ENCODE measurements around the gene ASXL1. TPM values are rescaled to one million over a fixed set of nuclear protein-coding genes. Genes with fewer than 3 reads are reported as not detected.

ASXL1 gene
- total and polyA plus RNA-seq, 9 of the 15 experiments (the other 6 are each of a cell fraction or from before 2014, with no cell fraction given): 6.5 to 65.3 (median 32.3) TPM

DNA sequence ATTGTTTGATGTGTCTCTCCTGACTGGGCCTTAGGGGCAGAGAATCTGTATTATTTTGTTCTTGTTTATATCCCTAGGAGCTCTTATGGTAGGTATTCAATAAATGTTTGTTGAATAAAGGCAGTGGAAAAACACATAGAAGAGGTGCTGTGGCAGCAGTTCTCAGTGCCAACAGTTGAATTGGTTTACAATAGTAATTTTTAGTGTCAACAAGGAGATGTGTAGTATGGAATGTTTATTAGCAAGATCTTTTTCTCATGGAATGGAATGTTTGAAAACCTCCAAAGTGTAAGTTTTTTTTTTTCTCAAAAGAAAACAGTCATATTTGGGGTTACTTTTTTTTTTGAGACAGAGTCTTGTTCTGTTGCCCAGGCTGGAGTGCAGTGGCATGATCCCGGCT lies 28.0 kb downstream of the ASXL1 start:
- CTCF ChIA-PET (ENCODE audit: low intra/inter-chr PET ratio): interaction anchor here (0.6 kb wide), 1 partner anchor 212 kb away, joined by 6 read pairs; no protein-coding TSS in a partner anchor
- BruUV-seq (replicated peaks): no TSS peak
- peaks cover 25% of the 10 kb centered on the region; the same call in 2 of the 3 replicates for H3K36me3 ChIP-seq (ENCODE audit: control insufficient read depth, insufficient read depth, low read length)
- TF ChIP-seq HDAC6 (IDR thresholded peaks at IDR 0.05; ENCODE audit: low read depth, low read length) (no peak), E2F4 (CRISPR knock-in tag; IDR thresholded peaks at IDR 0.05; ENCODE audit: low read depth) (no peak), KDM2B (CRISPR knock-in tag; IDR thresholded peaks at IDR 0.05) (no peak)
- 100% methylated on average over 1 of the region's 1 CpG for WGBS (ENCODE audit: insufficient coverage, low coverage, missing lambda C conversion rate)
- POLR2A ChIA-PET: interaction anchor here (0.6 to 1.4 kb wide), 7 partner anchors 9 to 29 kb away, joined by 3 to 6 read pairs (median 3); no protein-coding TSS in a partner anchor
- FAIRE-seq: no peak
- 0 out of 5 replicates have a peak, but pooled peaks cover 0 to 5% of the 10 kb centered on the region in 2 experiments for H3K4me1 ChIP-seq (replicated peaks in 1 of 2; ENCODE audit: control insufficient read depth in 2 of 2, insufficient read depth in 2 of 2, low read length in 2 of 2)
- H3K9me1 ChIP-seq (ENCODE audit: control insufficient read depth, insufficient read depth, low read length): no peaks in the 10 kb centered on the region
- no peak for DNase-seq (ENCODE audit: extremely low read depth in 1 of 4, low spot score in 3 of 4)
- H3K9ac ChIP-seq (ENCODE audit: insufficient read depth in 1 of 2, low read depth in 2 of 2, low read length in 2 of 2): no peak overlapping the region
- H3K9me3 ChIP-seq (replicated peaks; ENCODE audit: control insufficient read depth, insufficient read depth, low read depth, low read length): no peaks in the 10 kb centered on the region
- no peak overlapping the region for H3K27ac ChIP-seq (ENCODE audit: extremely low read depth, low read depth, low read length)
- H3K4me3 ChIP-seq: no peak overlapping the region
- intact Hi-C loops (cut with micrococcal nuclease): no loop called here
- no peak overlapping the region for H3K4me2 ChIP-seq (ENCODE audit: insufficient read depth, low read length)
- in situ Hi-C loops (cut with MboI): no loop called here
- H4K20me1 ChIP-seq (replicated peaks; ENCODE audit: control insufficient read depth, insufficient read depth, low read length): peaks cover 3% of the 10 kb centered on the region; the same call in 1 of the 2 replicates
- H3K79me2 ChIP-seq (ENCODE audit: control insufficient read depth, insufficient read depth, low read length): peaks cover 48% of the 10 kb centered on the region
- H2AFZ ChIP-seq (ENCODE audit: low read depth, low read length): no peak overlapping the region
- no peak for ATAC-seq
- no peaks in the 10 kb centered on the region for H3K27me3 ChIP-seq (ENCODE audit: control insufficient read depth in 2 of 2, insufficient read depth in 2 of 2, low read length in 2 of 2)

DNA sequence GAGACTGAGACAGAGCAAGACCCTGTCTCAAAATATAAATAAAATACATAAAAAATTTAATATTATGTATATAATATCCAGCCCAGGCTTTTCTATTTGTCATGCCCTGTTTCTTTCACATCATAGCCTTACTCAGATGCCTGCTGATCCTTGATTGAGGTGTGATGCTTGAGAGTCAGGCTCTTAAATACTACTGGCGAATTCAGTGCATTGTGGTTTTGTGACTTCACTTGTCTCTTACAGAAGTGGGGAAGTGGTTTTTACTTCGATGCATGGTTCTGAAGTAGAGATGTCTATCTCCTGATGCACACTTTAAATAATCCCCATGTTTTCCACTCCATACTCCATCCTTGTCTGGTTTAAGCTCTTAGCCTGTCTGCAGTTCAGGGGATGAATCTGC lies 29.1 kb downstream of the ASXL1 start:
- ATAC-seq (no peak; the same call in 2 of the 3 replicates), DNase-seq (ENCODE audit: extremely low read depth in 1 of 4, low spot score in 3 of 4) (no peak), FAIRE-seq (no peak)
- no peaks in the 10 kb centered on the region for H3K27me3 ChIP-seq (ENCODE audit: control insufficient read depth in 2 of 2, insufficient read depth in 2 of 2, low read length in 2 of 2)
- BruUV-seq (replicated peaks): no TSS peak
- POLR2A ChIA-PET: interaction anchor here (0.7 to 1.1 kb wide), 2 partner anchors 14 to 25 kb away, joined by 3 read pairs; no protein-coding TSS in a partner anchor
- no peak overlapping the region for H3K4me3 ChIP-seq
- H3K27ac ChIP-seq (ENCODE audit: extremely low read depth, low read depth, low read length): no peak overlapping the region
- H4K20me1 ChIP-seq (replicated peaks; ENCODE audit: control insufficient read depth, insufficient read depth, low read length): peaks cover 3% of the 10 kb centered on the region; the same call in 1 of the 2 replicates
- peaks cover 0 to 5% of the 10 kb centered on the region in 2 experiments; a peak in 1 of 5 replicates for H3K4me1 ChIP-seq (replicated peaks in 1 of 2; ENCODE audit: control insufficient read depth in 2 of 2, insufficient read depth in 2 of 2, low read length in 2 of 2)
- peaks cover 28% of the 10 kb centered on the region; the same call in 2 of the 3 replicates for H3K36me3 ChIP-seq (ENCODE audit: control insufficient read depth, insufficient read depth, low read length)
- CTCF ChIA-PET (ENCODE audit: low intra/inter-chr PET ratio): no interaction called here
- intact Hi-C loops (cut with micrococcal nuclease) (no loop called here), in situ Hi-C loops (cut with MboI) (no loop called here)
- H3K9ac ChIP-seq (ENCODE audit: insufficient read depth in 1 of 2, low read depth in 2 of 2, low read length in 2 of 2): no peak overlapping the region
- WGBS (ENCODE audit: insufficient coverage, low coverage, missing lambda C conversion rate): 21% methylated on average over 2 of the region's 2 CpGs
- no peaks in the 10 kb centered on the region for H3K9me1 ChIP-seq (ENCODE audit: control insufficient read depth, insufficient read depth, low read length)
- TF ChIP-seq, protein P1, sequence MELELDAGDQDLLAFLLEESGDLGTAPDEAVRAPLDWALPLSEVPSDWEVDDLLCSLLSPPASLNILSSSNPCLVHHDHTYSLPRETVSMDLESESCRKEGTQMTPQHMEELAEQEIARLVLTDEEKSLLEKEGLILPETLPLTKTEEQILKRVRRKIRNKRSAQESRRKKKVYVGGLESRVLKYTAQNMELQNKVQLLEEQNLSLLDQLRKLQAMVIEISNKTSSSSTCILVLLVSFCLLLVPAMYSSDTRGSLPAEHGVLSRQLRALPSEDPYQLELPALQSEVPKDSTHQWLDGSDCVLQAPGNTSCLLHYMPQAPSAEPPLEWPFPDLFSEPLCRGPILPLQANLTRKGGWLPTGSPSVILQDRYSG (tag; conservative IDR thresholded peaks at IDR 0.05; ENCODE audit: low read depth): no peak
- no peak for TF ChIP-seq RBM22 (IDR thresholded peaks at IDR 0.05; ENCODE audit: low read depth, low read length, poor library complexity, severe bottlenecking)
- TF ChIP-seq CTBP1 (IDR thresholded peaks at IDR 0.05; ENCODE audit: borderline replicate concordance): peak; percentile 12; the same call in 1 of the 2 replicates
- peak; percentile 71; the same call in 1 of the 2 replicates for TF ChIP-seq SPI1 (IDR thresholded peaks at IDR 0.05; ENCODE audit: borderline replicate concordance, low read depth, low read length)
- TF ChIP-seq, protein P2, sequence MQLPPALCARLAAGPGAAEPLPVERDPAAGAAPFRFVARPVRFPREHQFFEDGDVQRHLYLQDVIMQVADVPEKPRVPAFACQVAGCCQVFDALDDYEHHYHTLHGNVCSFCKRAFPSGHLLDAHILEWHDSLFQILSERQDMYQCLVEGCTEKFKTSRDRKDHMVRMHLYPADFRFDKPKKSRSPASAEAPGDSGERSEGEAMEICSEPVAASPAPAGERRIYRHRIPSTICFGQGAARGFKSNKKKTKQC (CRISPR knock-in tag; IDR thresholded peaks at IDR 0.05): no peak
- peak; percentile 19; the same call in 1 of the 2 replicates for TF ChIP-seq ESRRA (IDR thresholded peaks at IDR 0.05; ENCODE audit: borderline replicate concordance, low read depth)
- no peak for TF ChIP-seq ZNF76 (CRISPR knock-in tag; IDR thresholded peaks at IDR 0.05; ENCODE audit: borderline replicate concordance)
- TF ChIP-seq ZBED1 (IDR thresholded peaks at IDR 0.05): no peak
- TF ChIP-seq TRIM28 (IDR thresholded peaks at IDR 0.05): no peak
- H3K9me3 ChIP-seq (replicated peaks; ENCODE audit: control insufficient read depth, insufficient read depth, low read depth, low read length): no peaks in the 10 kb centered on the region
- no peak overlapping the region for H3K4me2 ChIP-seq (ENCODE audit: insufficient read depth, low read length)
- H3K79me2 ChIP-seq (ENCODE audit: control insufficient read depth, insufficient read depth, low read length): peaks cover 55% of the 10 kb centered on the region
- H2AFZ ChIP-seq (ENCODE audit: low read depth, low read length): no peak overlapping the region
